PC-9 (cell line): Measurements from ENCODE around the gene CELF2.

Experiments
- CTCF ChIP-seq: fragments of 200-600 bp; sonication (generic); conservative IDR thresholded peaks from 2 replicates; pipeline ENCODE4 v1.6.1; 2017; ENCODE audit warnings: mixed run types, antibody characterized with exemption, mild to moderate bottlenecking, moderate library complexity
- EZH2 ChIP-seq: fragments of 200-600 bp; sonication (generic); IDR thresholded peaks from 2 replicates; pipeline ENCODE4 v1.8.0; 2017; ENCODE audit warnings: antibody characterized with exemption, low read depth

- TF ChIP-seq CTCF = no peak
- no peak for TF ChIP-seq EZH2
These were observed 221.2 kb downstream of the CELF2 start for GRCh38 chr10:11238893-11239292.
